WTC11 (cell line): ENCODE results near the gene MFN1. TPM values are rescaled to one million over a fixed set of nuclear protein-coding genes. Genes with fewer than 3 reads are reported as not detected.
A peak's percentile ranks its signal among the peaks of the same experiment; 100 is the strongest.

Experiments
- AFF4 ChIP-seq: sonication (generic); formaldehyde crosslinking; IDR thresholded peaks from 2 replicates; pipeline ENCODE4 v1.8.1; 2023; ENCODE audit warnings: mild to moderate bottlenecking, missing genetic modification reagents, borderline replicate concordance
- ATF2 ChIP-seq: sonication (generic); formaldehyde crosslinking; IDR thresholded peaks from 2 replicates; pipeline ENCODE4 v1.8.1; 2022; ENCODE audit warnings: low read depth, missing genetic modification reagents, borderline replicate concordance
- ATF3 ChIP-seq: sonication (generic); formaldehyde crosslinking; conservative IDR thresholded peaks from 2 replicates; pipeline ENCODE4 v1.8.1; 2022; ENCODE audit warnings: mild to moderate bottlenecking, missing genetic modification reagents
- CBFB ChIP-seq: sonication (generic); formaldehyde crosslinking; IDR thresholded peaks from 2 replicates; pipeline ENCODE4 v1.8.1; 2022; ENCODE audit warnings: mild to moderate bottlenecking, low read depth, missing genetic modification reagents
- E2F1 ChIP-seq: sonication (generic); formaldehyde crosslinking; IDR thresholded peaks from 2 replicates; pipeline ENCODE4 v1.8.0; 2022; ENCODE audit warnings: mild to moderate bottlenecking, missing genetic modification reagents
- ESRRA ChIP-seq: sonication (generic); formaldehyde crosslinking; IDR thresholded peaks from 2 replicates; pipeline ENCODE4 v1.8.1; 2022; ENCODE audit warnings: mild to moderate bottlenecking, missing genetic modification reagents, borderline replicate concordance
- ETV6 ChIP-seq: sonication (generic); formaldehyde crosslinking; IDR thresholded peaks from 2 replicates; pipeline ENCODE4 v1.8.1; 2022; ENCODE audit warnings: mild to moderate bottlenecking, missing genetic modification reagents
- FOXK1 ChIP-seq: sonication (generic); formaldehyde crosslinking; IDR thresholded peaks from 2 replicates; pipeline ENCODE4 v1.8.0; 2022; ENCODE audit warnings: mild to moderate bottlenecking, moderate library complexity, missing genetic modification reagents
- GRHL2 ChIP-seq: fragments of 250-450 bp; sonication (Bioruptor Pico); IDR thresholded peaks from 2 replicates; pipeline ENCODE4 v1.8.0; 2022; ENCODE audit warnings: mild to moderate bottlenecking, moderate library complexity; ENCODE audit not compliant: insufficient replicate concordance, severe bottlenecking
- HMGA2 ChIP-seq: fragments of 250-450 bp; sonication (Bioruptor Pico); IDR thresholded peaks from 2 replicates; pipeline ENCODE4 v1.4.0; 2021; ENCODE audit warnings: mild to moderate bottlenecking, moderate library complexity
- JUN ChIP-seq: sonication (generic); formaldehyde crosslinking; IDR thresholded peaks from 2 replicates; pipeline ENCODE4 v1.8.0; 2023; ENCODE audit warnings: mild to moderate bottlenecking, missing genetic modification reagents
- MXD4 ChIP-seq: fragments of 250-450 bp; sonication (Bioruptor Pico); IDR thresholded peaks from 2 replicates; pipeline ENCODE4 v1.8.0; 2021; ENCODE audit warnings: mild to moderate bottlenecking, moderate library complexity, borderline replicate concordance
- MYBL2 ChIP-seq: sonication (generic); formaldehyde crosslinking; IDR thresholded peaks from 2 replicates; pipeline ENCODE4 v1.8.1; 2023; ENCODE audit warnings: mild to moderate bottlenecking, moderate library complexity, missing genetic modification reagents
- NFYB ChIP-seq: sonication (generic); formaldehyde crosslinking; conservative IDR thresholded peaks from 2 replicates; pipeline ENCODE4 v1.8.0; 2022; ENCODE audit warnings: low read depth, missing genetic modification reagents
- PREB ChIP-seq: sonication (generic); formaldehyde crosslinking; IDR thresholded peaks from 2 replicates; pipeline ENCODE4 v1.8.1; 2022; ENCODE audit warnings: mild to moderate bottlenecking, missing genetic modification reagents, moderate library complexity, borderline replicate concordance
- PRRX2 ChIP-seq: fragments of 250-450 bp; sonication (Bioruptor Pico); IDR thresholded peaks from 2 replicates; pipeline ENCODE4 v1.8.0; 2021; ENCODE audit warnings: mild to moderate bottlenecking
- RORB ChIP-seq: fragments of 250-450 bp; sonication (Bioruptor Pico); IDR thresholded peaks from 2 replicates; pipeline ENCODE4 v1.9.0; 2021; ENCODE audit warnings: mild to moderate bottlenecking
- TCF7 ChIP-seq: sonication (generic); formaldehyde crosslinking; IDR thresholded peaks from 2 replicates; pipeline ENCODE4 v1.8.0; 2022; ENCODE audit warnings: mild to moderate bottlenecking, low read depth, missing genetic modification reagents, moderate library complexity
- TEAD4 ChIP-seq: sonication (generic); formaldehyde crosslinking; IDR thresholded peaks from 2 replicates; pipeline ENCODE4 v1.8.0; 2022; ENCODE audit warnings: mild to moderate bottlenecking, missing genetic modification reagents
- USF1 ChIP-seq: sonication (generic); formaldehyde crosslinking; IDR thresholded peaks from 2 replicates; pipeline ENCODE4 v1.8.0; 2022; ENCODE audit warnings: mild to moderate bottlenecking, missing genetic modification reagents
- ZNF263 ChIP-seq: sonication (generic); formaldehyde crosslinking; IDR thresholded peaks from 2 replicates; pipeline ENCODE4 v1.8.1; 2022; ENCODE audit warnings: low read depth, mild to moderate bottlenecking, moderate library complexity, missing genetic modification reagents
- ZNF281 ChIP-seq: sonication (generic); formaldehyde crosslinking; IDR thresholded peaks from 2 replicates; pipeline ENCODE4 v1.8.0; 2023; ENCODE audit warnings: mild to moderate bottlenecking, missing genetic modification reagents
- total RNA-seq: library from RNA; stranded (reverse); gene quantifications from 3 replicates; pipeline ENCODE4 v1.2.3, GENCODE V29; 2021

Gene MFN1
- total RNA-seq, 1 experiment from 2014 or later: 42.7 TPM

- no peak for TF ChIP-seq PREB (CRISPR knock-in tag)
- no peak for TF ChIP-seq HMGA2 (CRISPR knock-in tag)
- TF ChIP-seq NFYB (CRISPR knock-in tag): no peak
- 0 out of 2 replicates have a peak, but pooled peaks have one; percentile 69 for TF ChIP-seq ESRRA (CRISPR knock-in tag)
- TF ChIP-seq USF1 (CRISPR knock-in tag): no peak
- no peak for TF ChIP-seq JUN (CRISPR knock-in tag)
- TF ChIP-seq E2F1 (CRISPR knock-in tag): 0 out of 2 replicates have a peak, but pooled peaks have one; percentile 42
- TF ChIP-seq GRHL2 (CRISPR knock-in tag): no peak
- no peak for TF ChIP-seq ATF3 (CRISPR knock-in tag)
- no peak for TF ChIP-seq ZNF263 (CRISPR knock-in tag)
- TF ChIP-seq MYBL2 (CRISPR knock-in tag): peak; percentile 13; the same call in 1 of the 2 replicates
- TF ChIP-seq TEAD4 (CRISPR knock-in tag): no peak
- peak; percentile 72; the same call in 1 of the 2 replicates for TF ChIP-seq ETV6 (CRISPR knock-in tag)
- TF ChIP-seq RORB (CRISPR knock-in tag): no peak
- TF ChIP-seq ZNF281 (CRISPR knock-in tag): 0 out of 2 replicates have a peak, but pooled peaks have one; percentile 49
- TF ChIP-seq AFF4 (CRISPR knock-in tag): no peak
- no peak for TF ChIP-seq ATF2 (CRISPR knock-in tag)
- no peak; the same call in 1 of the 2 replicates for TF ChIP-seq PRRX2 (CRISPR knock-in tag)
- no peak for TF ChIP-seq CBFB (CRISPR knock-in tag)
- peak; percentile 61; the same call in 1 of the 2 replicates for TF ChIP-seq TCF7 (CRISPR knock-in tag)
- peak; percentile 69 for TF ChIP-seq FOXK1 (CRISPR knock-in tag)
- TF ChIP-seq MXD4 (CRISPR knock-in tag): no peak
Measured at GRCh38 chr3:179322286-179323196, 25.0 kb upstream of the MFN1 start, which contains the start of gene ZNF639 (continued).
